Right hindlimb (tissue), 1 donor: ENCODE data around the gene DEGS2.
A peak's percentile ranks its signal among the peaks of the same experiment; 100 is the strongest.

ENCODE experiments used
- DNase-seq: peaks from one replicate; pipeline ENCODE4 v3.0.0-alpha.2; 2018

Gene DEGS2

GRCh38 chr14:100130521-100130920 is 28.9 kb downstream of the DEGS2 start:
- DNase-seq: peak; percentile 64

- DNase-seq: no peak
Observed at GRCh38 chr14:100129161-100129589, 30.3 kb downstream of the DEGS2 start.

- DNase-seq: no peak
Observed at GRCh38 chr14:100128688-100129087, 30.8 kb downstream of the DEGS2 start.

DNA sequence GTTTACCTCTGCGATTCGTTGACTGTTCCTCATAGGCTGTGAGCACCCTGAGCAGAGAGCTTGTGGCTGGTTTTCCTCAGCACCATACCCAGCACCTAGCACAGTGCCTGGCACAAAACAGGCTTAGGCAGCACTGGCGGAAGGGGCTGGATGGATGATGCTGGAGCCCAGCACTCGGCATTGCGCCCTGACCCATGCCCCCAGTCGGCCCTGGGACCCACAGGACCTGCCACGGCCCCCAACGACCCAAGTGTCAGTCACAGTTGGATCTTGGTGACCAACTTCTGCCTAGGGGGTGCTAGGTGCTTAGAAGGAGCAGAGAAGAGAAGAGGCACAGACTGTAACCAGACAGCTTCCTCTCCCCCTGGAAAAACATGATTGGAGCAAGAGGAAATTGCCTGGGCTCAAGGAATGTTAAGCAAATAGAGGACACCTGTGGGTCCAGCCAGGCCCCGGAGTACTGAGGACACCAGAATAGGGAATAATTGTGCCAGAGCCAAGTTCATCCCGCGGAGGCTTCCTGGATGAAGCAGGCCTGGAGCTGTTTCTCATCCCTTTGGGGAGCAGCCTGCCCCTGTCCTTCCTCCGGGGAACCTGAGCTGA is 31.5 kb downstream of the DEGS2 start:
- no peak for DNase-seq

- DNase-seq: no peak
Observed at GRCh38 chr14:100126401-100126800, 33.0 kb downstream of the DEGS2 start.

DNA sequence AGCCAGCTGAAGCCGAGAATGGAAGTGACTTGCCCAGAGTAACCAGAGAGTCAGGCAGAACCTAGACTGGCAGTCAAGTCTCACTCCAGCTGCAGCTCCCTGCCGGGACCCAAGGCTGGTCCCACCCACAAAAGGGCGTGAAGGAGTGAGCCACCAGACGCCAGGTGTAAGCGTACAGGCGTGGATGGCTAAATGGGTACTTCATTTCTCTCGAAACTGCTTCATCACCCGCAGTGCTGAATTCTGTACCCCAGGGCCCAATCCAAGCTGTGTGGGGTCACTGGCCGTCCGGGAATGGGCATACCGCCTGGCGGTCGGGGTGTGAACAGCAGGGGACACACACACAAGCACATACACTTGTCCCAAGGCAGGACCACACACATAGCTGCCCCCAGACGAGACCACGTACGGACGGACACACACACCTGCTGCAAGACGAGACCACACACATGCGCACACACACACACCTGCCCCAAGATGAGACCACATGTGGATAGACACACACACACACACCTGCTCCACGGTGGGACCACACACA is 34.8 kb downstream of the DEGS2 start:
- no peak for DNase-seq

GRCh38 chr14:100123618-100124017 is 35.8 kb downstream of the DEGS2 start:
- DNase-seq: no peak

DNA sequence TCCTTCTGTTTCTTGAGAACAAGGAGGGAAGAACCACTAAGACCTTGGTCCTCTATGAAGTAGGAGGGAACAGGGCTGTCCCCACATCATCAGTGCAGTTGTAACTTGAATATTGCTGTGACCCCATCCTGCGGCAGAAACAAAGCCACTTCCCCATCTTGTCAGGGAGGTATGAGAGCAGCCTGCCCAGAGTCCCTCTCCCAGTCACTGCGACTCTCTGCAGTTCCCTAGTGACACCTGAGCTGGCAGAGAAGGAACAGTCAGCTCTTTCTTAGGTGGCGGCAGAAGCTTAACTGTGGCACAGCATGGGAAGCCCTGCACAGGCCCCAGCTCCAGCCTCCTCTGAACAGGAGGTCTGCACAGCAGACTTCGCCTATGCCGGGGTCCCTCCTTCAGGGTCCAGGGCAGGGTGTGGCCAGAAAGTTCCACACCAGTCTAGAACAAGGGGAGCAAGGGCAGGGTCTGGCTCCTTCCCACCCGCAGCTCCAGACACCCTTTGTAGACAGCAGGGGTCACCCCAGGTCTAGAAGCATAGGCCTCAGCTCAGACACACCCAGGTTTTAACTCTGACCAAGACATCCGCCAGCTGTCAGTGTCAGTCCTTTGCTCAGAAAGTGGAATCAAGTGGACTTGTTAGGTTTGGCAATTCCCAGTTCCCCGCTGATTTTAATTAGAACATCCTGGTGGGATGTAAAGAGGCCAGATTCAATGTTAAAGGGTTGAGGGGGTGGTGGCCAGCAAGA is 36.8 kb downstream of the DEGS2 start:
- peak; percentile 59 for DNase-seq

DNA sequence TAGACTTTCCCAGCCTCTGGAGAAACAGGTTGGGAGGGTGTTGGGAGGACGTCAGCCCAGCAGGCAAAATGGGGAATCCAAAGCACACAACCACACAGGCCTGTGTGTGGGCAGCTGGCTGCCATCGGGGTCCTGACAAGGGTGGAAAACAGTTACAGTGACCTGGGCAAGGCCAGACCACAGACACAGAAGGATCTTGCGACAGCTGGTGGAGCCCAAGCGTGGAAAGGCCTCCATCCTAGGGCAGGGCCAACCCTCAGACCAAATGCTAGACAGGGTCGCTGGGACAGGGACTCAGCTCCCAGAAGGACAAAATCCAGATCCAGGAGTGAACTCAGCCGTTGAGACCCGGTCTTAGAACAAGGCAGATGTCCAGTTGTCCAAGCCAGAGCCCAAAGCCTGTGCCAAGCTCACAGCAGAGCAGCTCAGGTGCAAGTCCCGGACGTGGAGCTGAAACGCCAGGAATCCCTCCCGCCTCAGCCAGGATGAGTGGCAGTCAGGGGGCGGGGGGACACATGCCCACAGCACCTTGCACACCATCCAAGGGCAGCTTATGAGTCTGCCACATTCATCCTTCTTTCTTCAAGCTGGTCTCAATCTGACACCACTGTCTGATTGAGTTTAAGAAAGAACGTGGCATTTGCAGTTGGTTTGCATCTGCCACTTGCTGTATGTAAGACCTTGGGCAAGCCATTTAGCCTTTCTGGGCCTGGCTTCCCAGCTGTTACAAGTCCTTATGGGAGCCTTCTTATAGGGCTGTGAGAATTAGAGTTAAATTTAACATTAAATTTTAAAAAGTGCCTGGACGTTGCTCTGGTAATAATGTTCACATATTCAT is 37.6 kb downstream of the DEGS2 start:
- no peak for DNase-seq

- no peak for DNase-seq
Observed at GRCh38 chr14:100120522-100121269, 38.7 kb downstream of the DEGS2 start.

- DNase-seq: no peak
Observed at GRCh38 chr14:100119251-100119650, 40.2 kb downstream of the DEGS2 start.

GRCh38 chr14:100118396-100119011 is 40.9 kb downstream of the DEGS2 start:
- DNase-seq: no peak

GRCh38 chr14:100117633-100118395 is 41.6 kb downstream of the DEGS2 start:
- DNase-seq: no peak

DNA sequence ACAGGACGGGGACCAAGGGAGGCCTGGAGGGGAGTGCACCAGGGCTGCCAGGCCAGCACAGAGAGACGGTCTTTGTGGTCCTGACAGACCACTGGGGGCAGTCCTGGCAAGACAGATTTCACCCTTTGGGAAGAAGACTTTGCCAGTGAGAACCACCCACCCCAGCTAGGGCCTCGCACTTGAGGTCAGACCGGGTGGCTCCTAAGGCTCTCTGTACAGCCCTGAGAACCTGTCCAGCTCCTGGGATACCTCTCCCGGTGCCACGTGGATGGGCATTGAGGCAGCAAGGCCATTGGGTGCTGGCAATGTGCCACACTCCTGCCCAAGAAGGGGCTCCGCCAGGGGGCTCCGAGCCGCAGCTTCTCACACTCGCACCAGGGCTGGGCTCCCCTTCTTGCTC is 42.4 kb downstream of the DEGS2 start:
- no peak for DNase-seq

- DNase-seq: no peak
Observed at GRCh38 chr14:100116134-100116533, 43.3 kb downstream of the DEGS2 start.

DNA sequence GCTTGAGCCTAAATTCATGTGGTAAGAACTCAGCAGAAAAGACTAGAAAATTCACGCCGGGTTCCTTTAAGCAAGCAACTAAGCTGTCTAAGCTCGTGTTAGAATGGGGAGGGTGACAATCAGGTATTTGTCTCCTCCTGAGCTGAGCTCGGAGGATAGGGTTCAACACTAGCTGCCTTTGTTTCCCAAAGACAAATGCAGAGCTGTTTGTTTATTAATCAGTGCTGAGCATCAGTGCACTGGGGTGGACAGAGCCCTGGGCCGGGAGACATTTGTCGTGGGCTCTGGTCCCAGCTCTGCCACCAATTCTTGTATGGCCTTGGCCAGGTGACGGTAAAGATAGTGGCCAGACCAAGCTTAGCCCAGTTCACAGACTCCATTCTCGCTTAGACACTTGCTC is 43.7 kb downstream of the DEGS2 start:
- no peak for DNase-seq

DNA sequence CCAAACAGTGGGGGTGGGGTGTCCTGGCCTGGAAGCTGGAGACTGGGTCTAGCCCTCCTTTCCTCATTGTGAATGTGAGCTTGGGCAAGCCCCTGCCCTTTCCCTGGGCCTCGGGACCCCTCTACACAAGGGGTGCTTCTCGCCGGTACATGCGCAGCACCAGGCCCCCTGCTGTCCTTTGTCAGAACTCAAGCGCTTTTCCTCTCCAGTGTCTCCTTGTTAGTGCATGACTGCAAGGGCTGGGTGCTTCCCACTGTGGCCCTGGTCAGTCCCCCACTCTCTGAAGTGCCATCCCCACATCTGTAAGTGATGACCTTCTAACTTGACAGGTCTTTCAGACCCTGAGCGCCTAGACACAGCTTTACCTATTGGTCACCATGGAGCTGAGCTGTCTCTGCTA is 44.2 kb downstream of the DEGS2 start:
- no peak for DNase-seq

DNA sequence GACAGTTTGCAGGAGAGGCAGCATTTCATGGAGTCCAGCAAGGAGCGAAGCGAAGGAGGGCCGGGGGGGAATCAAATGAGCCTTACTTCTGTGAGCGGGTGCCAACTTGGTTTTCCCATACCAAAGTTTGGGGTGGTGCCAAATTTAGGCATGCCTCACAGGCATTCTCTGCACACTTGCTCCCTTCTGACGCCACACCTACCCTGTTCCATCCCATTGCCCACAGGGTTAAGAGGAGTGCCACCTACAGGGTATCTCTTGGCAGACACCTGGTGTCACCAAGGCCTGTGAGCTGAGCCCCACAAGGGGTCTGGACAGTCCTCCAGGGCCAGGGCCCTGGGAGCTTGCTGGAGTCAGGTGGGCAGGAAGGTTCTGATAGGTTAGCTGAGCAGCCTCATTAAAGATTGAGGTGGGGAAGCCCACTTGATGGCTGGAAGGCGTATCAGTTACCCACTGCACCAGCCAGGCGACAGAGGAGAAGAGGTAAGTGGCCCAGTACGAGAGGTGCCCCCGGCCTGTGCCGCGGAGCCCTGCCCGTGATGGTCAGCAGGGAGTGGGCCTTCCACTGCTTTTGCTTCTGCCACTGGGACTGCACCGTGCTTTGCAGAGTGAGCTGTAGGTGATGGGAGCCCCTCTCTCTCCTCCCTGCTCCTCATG is 45.2 kb downstream of the DEGS2 start:
- DNase-seq: no peak

GRCh38 chr14:100111931-100112704 is 47.3 kb downstream of the DEGS2 start:
- DNase-seq: no peak

DNA sequence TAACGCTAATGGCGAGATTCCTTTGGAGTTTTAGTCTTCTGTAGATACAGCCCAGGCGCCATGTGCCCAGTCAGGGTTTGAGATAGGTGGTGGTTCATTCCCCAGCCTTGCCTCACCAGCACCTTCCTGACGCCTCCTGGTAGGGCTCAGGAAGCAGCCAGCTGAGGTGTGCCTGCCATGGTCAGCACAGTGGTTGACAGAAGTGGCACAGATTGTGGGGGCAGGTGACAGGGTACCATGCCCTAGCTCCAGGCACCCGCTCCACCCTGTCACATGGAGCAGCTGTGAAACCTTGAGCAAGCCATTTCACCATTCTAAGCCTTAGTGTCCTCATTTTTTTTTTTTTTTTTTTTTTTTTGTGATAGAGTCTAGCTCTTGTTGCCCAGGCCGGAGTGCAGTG is 48.6 kb downstream of the DEGS2 start:
- DNase-seq: no peak
